GM23248 (cell line): Measurements from ENCODE around the gene CDH4.

Source experiments
- EZH2 ChIP-seq: fragments of 200-600 bp; sonication (generic); IDR thresholded peaks from 2 replicates; pipeline ENCODE4 v1.6.1; 2018; ENCODE audit warnings: antibody characterized with exemption, mild to moderate bottlenecking; ENCODE audit not compliant: insufficient read depth, poor library complexity, severe bottlenecking
- EZH2phosphoT487 ChIP-seq: fragments of 200-600 bp; sonication (generic); IDR thresholded peaks from 2 replicates; pipeline ENCODE4 v1.6.1; 2018; ENCODE audit warnings: antibody characterized with exemption, moderate library complexity, mild to moderate bottlenecking, low read depth; ENCODE audit not compliant: insufficient read depth

- TF ChIP-seq EZH2 (no peak), EZH2phosphoT487 (no peak)
These were observed 273.8 kb downstream of the CDH4 start for GRCh38 chr20:61525781-61526431.
